A549 (cell line): ENCODE data around the gene TRAF7.

Source experiments
- BHLHE40 ChIP-seq: IDR thresholded peaks from 2 replicates; pipeline ENCODE4 v1.6.1; 2012; ENCODE audit warnings: low read depth, low read length, inconsistent platforms
- CBX2 ChIP-seq: fragments of 200-600 bp; sonication (generic); IDR thresholded peaks from 2 replicates; pipeline ENCODE4 v1.6.1; 2016; ENCODE audit warnings: low read depth, mild to moderate bottlenecking, borderline replicate concordance
- CEBPB ChIP-seq, 2 experiments: fragments of >200 bp in 1 of 2; sonication (Bioruptor Twin) in 1 of 2; formaldehyde crosslinking in 1 of 2; IDR thresholded peaks; 2 replicates each; pipeline ENCODE4 v1.6.1; 2012 to 2016
- EHF ChIP-seq: fragments of 250-450 bp; sonication (Bioruptor Pico); IDR thresholded peaks from 2 replicates; pipeline ENCODE4 v1.5.0; 2020; ENCODE audit warnings: mild to moderate bottlenecking
- EP300 ChIP-seq, 2 experiments: fragments of >200 bp; sonication (Bioruptor Twin); formaldehyde crosslinking; IDR thresholded peaks; 2 replicates in 1 of 2; 3 replicates in 1 of 2; pipeline ENCODE4 v1.6.1; 2016 to 2017
- HOXA7 ChIP-seq: fragments of 250-450 bp; sonication (Bioruptor Pico); IDR thresholded peaks from 2 replicates; pipeline ENCODE4 v1.5.0; 2020; ENCODE audit warnings: mild to moderate bottlenecking, moderate library complexity
- MAZ ChIP-seq: fragments of 150-350 bp; IDR thresholded peaks from 2 replicates; pipeline ENCODE4 v1.6.1; 2014; ENCODE audit warnings: antibody characterized with exemption, low read depth, low read length, borderline replicate concordance
- POLR2AphosphoS2 ChIP-seq: conservative IDR thresholded peaks from 2 replicates; pipeline ENCODE4 v1.6.1; 2012; ENCODE audit warnings: low read length, improper control_type of control experiment, inconsistent platforms
- RARB ChIP-seq: fragments of 250-450 bp; sonication (Bioruptor Pico); IDR thresholded peaks from 2 replicates; pipeline ENCODE4 v1.8.0; 2021; ENCODE audit warnings: mild to moderate bottlenecking, moderate library complexity
- RFX5 ChIP-seq: fragments of 450-650 bp; IDR thresholded peaks from 2 replicates; pipeline ENCODE4 v1.7.1; 2014; ENCODE audit warnings: antibody characterized with exemption, mild to moderate bottlenecking, moderate library complexity
- TP53 ChIP-seq: fragments of 250-450 bp; sonication (Bioruptor Pico); IDR thresholded peaks from 2 replicates; pipeline ENCODE4 v1.5.0; 2021; ENCODE audit warnings: mild to moderate bottlenecking, moderate library complexity
- TF ChIP-seq, protein P1 (sequence below): fragments of >200 bp; sonication (Bioruptor Twin); formaldehyde crosslinking; IDR thresholded peaks from 3 replicates; pipeline ENCODE4 v1.5.1; 2016
- TF ChIP-seq, protein P2 (sequence below): IDR thresholded peaks from 2 replicates; pipeline ENCODE4 v1.6.1; 2012; ENCODE audit warnings: low read depth, borderline replicate concordance
- TF ChIP-seq, protein P3 (sequence below): fragments of 150-350 bp; IDR thresholded peaks from 2 replicates; pipeline ENCODE4 v1.6.1; 2014; ENCODE audit warnings: low read depth, mild to moderate bottlenecking, low read length

DNA sequence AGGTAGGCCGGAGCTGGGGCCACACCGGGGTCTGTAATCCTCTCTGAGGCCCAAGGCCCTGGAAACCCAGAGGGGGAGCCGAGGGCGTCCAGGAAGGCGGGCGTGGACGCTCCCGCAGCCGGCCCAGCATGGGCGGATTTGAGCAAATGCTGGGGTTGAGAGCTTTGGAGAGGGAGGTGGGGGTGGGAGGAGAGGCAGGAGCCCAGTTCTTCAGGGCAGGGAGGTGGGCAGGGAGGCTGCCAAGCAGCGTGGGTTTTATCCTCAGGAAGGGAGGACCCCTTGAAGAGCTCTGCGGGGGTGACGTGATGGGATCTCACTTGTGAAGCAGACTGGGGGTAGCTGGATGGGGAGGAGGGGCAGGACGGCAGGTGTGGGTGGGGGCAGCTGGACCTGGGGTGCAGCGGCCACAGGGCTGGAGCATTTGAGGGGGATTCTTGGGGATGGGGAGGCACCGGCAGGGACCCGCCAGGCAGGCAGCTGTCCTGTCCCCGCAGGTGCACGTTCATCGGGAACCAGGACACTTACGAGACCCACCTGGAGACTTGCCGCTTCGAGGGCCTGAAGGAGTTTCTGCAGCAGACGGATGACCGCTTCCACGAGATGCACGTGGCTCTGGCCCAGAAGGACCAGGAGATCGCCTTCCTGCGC lies 17.2 kb downstream of the TRAF7 start:
- TF ChIP-seq BHLHE40 (no peak), MAZ (no peak), EP300 (IDR thresholded peaks at IDR 0.05) (no peak), RARB (CRISPR knock-in tag) (no peak), POLR2AphosphoS2 (no peak), EHF (CRISPR knock-in tag) (no peak), HOXA7 (no peak), RFX5 (no peak), CEBPB (IDR thresholded peaks at IDR 0.05) (no peak), CBX2 (no peak), TP53 (CRISPR knock-in tag) (no peak)
- TF ChIP-seq, protein P1, sequence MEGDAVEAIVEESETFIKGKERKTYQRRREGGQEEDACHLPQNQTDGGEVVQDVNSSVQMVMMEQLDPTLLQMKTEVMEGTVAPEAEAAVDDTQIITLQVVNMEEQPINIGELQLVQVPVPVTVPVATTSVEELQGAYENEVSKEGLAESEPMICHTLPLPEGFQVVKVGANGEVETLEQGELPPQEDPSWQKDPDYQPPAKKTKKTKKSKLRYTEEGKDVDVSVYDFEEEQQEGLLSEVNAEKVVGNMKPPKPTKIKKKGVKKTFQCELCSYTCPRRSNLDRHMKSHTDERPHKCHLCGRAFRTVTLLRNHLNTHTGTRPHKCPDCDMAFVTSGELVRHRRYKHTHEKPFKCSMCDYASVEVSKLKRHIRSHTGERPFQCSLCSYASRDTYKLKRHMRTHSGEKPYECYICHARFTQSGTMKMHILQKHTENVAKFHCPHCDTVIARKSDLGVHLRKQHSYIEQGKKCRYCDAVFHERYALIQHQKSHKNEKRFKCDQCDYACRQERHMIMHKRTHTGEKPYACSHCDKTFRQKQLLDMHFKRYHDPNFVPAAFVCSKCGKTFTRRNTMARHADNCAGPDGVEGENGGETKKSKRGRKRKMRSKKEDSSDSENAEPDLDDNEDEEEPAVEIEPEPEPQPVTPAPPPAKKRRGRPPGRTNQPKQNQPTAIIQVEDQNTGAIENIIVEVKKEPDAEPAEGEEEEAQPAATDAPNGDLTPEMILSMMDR, result no peak
- TF ChIP-seq, protein P2, sequence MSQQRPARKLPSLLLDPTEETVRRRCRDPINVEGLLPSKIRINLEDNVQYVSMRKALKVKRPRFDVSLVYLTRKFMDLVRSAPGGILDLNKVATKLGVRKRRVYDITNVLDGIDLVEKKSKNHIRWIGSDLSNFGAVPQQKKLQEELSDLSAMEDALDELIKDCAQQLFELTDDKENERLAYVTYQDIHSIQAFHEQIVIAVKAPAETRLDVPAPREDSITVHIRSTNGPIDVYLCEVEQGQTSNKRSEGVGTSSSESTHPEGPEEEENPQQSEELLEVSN, result no peak
- TF ChIP-seq, protein P3, sequence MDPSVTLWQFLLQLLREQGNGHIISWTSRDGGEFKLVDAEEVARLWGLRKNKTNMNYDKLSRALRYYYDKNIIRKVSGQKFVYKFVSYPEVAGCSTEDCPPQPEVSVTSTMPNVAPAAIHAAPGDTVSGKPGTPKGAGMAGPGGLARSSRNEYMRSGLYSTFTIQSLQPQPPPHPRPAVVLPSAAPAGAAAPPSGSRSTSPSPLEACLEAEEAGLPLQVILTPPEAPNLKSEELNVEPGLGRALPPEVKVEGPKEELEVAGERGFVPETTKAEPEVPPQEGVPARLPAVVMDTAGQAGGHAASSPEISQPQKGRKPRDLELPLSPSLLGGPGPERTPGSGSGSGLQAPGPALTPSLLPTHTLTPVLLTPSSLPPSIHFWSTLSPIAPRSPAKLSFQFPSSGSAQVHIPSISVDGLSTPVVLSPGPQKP, result no peak
